GM18526 (cell line): ENCODE measurements around the gene HOXA10.

Experiments used
- POLR2A ChIP-seq: IDR thresholded peaks from 3 replicates; pipeline ENCODE4 v1.6.1; 2011; ENCODE audit not compliant: insufficient read length; ENCODE audit errors: extremely low read depth

The HOXA10 gene

DNA sequence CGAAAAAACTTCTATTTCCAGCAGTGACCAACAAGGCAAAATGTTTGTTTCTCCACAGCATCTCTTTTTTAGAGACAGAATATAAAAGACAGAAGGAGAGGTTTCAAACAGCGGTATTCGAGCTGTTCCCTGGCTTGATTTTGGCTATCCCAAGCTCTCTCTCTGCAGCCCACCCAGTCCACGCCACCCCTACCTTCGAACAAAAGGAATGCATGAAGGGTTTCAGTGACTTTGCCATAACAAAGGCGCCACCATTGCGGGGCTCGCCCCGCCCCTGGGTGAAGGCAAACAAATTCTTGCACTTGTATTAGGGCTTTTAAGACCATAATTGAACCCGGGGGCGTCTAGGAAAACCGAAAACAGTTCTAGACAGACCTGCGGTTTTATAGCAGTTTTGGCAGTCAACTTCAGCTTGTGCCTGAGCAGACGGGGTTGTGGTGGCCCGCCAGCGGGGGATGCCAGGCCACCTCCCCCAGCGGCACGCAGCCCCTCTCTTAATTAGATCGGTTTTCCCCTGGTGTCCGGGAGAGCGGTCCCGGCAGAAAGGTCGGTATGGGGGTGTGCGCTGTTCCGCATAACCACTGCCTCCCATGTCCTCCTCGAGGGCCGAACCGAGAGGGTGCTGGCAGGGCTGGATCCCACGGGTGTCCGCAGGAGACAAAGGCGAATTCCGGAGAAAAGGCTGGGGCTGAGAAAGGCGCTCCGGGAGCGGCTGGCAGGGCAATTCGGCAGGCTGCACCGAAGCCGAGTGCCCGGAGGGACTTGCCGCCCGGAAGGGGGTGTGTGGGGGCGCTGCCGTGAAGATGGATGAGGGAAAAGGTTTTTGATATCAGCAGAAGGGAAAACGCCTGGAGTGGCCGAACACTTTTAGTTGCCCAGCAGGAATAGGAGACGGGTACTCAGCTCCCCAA, 13.6 kb upstream of the HOXA10 start:
- no peak for TF ChIP-seq POLR2A

DNA sequence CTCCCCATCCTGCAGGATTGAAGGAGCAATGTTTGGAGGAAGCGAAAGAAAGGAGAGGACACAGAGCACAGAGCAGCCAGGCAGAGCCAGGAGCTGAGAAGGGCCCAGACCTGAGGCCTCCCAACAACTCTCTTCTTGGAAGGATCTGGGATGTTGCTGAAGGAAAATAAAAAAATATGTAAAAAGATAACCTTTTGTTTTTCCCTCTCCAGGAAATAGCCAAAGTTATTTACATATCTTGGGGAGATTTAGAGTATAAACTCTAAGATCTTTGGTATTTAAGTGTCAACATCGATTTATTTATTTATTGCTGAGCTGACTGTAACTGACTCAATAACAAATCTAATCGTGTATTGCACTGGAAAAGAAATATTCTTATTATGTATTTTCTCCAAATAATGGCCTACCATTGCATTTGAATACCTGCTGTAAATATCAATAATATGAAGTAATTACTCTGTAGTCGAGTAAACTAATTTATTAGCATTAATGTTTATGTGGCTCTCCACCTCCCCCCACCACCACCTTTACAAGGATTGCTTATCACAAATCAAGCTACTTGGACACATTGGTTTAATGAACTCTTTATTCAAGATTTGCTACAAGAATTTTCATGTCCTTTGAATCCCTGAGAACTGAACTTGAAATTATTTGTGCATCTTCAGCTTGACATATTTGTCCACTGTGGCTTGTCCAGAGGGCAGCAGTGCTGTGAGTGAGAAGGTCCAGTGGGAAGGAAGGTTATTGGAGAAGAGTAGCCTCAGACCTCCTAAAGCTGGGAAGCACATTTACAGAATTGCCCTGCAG, 12.8 kb upstream of the HOXA10 start:
- TF ChIP-seq POLR2A, result no peak

DNA sequence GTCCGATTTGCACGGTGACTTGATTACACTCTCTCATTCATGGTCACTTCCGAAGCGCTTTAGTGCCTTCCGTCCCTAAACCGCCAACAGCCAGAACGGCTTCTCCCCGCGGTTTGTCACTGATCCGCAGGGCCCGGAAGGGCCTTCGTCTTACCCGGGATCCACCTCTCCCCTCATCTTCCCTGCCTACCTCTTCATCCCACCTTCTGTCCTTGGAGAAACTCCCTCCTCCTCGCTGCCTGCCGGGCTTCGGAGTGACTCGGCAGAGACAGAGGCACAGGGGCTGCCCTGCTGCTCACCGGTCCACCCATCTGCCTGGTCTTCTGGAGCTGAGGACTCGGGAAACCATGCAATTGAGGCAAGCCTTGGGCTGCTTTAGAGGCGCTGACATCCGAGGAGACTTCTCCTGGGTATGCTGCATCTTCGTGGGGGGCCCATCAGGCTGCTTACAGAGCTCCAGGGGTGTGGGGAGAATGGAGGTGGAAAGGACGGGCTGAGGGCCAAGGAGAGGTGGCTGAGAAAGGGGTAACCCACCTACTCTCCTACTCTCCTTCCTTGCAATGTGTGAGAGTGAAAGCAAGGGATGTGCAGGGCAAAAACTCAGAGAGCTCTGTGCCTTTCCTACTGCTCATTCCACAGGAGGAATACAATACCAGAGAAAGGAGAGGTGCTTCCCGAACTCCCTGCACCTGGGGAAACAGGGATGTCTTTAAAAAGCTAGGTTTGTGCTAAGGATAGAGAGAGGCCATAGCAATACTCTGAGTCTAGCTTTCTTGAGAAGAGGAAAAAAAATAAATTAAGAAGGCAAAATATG, 11.9 kb upstream of the HOXA10 start:
- no peak for TF ChIP-seq POLR2A

DNA sequence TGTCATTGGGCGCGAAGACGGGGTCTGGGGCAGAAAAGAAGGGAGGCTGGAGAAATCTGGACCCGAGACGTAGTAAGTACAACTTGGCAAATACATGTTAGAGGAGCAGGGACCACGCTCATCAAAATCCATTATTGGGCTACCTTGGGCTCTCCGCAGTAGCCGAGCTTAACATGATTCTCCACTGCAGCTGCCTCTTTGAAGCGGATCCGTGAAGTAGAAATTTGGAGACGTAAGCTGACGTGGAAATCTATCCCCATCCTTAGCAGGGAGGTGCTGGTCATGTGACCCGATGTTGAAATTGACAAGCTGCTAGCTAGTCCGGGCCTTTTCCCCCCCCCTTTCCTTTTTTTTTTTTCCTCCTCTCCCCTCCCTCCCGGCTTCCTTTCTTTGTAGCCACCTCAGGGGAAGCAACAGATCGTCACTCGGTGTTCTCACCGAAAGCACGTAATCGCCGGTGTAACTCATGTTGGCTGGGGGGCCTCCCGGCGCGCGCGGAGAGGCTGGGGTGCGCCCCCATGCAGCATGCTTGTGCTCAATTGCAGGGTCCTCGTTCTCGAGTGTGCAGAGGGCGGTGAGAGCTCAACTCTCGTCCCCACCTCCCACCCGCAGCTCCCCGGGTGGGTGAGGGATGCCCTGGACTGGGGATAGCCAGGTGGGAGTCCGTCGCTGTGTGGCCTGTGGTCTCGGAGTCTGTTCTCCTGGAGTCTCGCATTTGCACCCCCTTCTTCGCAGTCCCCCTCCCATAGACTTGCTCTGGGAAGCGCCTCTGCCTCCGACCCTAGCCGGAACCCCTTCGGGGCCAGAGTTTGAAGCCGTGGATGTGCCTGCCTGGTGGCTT, 11.1 kb upstream of the HOXA10 start, which contains the start of gene HOXA11:
Gene HOXA11 (minus strand): TSS at position 220 of the 841 bp plus-strand sequence. CDS start 88 bp downstream, at position 132.
- TF ChIP-seq POLR2A, result no peak

DNA sequence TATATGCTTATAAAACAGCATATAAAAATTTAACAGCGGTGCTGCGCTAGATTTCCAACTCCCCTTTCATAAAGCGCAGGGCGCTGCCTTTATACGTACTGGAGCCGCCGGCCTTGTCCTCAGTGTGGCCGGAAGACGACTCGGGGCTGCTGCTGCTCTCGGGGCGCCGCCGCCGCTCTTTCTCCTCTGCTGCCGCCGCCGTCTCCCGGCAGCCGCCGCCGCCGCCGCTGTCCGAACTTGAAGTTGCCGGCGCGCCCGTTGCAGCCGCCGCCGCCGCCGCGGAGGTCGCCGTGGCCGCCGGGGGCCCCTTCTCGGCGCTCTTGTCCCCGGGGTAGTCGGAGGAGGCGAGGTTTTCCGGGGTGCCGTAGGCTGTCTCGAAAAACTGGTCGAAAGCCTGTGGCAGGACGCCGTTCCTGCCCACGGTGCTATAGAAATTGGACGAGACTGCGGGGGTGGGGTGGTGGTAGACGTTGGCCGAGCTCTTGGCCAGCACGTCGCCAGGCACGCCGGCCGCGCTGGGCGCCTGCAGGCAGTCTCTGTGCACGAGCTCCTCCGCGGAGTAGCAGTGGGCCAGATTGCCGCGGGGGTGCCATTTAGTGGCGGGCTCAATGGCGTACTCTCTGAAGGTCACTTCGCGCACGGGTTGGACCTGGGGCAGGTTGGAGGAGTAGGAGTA, 10.4 kb upstream of the HOXA10 start:
- TF ChIP-seq POLR2A, result no peak

DNA sequence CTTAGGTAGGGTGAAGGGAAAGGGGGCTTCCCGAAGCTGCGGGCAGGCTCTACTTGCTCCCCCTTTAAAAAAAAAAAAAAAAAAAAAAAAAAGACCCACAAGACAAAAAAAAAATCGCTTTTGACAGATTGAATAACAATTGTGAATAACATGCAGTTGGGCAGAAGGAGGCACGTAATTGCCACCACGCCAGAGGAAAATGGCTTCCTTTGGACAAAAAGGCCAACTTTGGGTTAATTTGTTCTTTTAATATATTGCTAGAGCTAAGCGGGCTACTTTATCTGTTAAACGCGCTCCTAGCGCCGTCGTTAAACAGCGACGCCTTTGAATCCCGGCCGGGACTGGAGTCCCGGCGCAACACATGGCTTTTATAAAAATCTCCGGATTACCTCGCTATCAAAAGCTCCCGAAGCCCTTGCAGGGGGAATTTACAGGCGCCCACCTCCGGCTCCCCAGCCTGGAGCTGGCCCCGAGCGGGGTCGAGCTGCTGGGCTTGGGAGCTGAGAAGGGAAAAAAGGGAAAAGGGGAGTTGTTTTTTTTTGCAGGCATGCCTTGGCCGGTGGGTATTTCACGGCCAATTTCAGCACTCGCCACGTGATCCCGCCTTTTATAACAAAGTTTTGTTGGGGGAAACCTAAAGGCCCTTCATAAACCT, 9.7 kb upstream of the HOXA10 start:
- no peak for TF ChIP-seq POLR2A

DNA sequence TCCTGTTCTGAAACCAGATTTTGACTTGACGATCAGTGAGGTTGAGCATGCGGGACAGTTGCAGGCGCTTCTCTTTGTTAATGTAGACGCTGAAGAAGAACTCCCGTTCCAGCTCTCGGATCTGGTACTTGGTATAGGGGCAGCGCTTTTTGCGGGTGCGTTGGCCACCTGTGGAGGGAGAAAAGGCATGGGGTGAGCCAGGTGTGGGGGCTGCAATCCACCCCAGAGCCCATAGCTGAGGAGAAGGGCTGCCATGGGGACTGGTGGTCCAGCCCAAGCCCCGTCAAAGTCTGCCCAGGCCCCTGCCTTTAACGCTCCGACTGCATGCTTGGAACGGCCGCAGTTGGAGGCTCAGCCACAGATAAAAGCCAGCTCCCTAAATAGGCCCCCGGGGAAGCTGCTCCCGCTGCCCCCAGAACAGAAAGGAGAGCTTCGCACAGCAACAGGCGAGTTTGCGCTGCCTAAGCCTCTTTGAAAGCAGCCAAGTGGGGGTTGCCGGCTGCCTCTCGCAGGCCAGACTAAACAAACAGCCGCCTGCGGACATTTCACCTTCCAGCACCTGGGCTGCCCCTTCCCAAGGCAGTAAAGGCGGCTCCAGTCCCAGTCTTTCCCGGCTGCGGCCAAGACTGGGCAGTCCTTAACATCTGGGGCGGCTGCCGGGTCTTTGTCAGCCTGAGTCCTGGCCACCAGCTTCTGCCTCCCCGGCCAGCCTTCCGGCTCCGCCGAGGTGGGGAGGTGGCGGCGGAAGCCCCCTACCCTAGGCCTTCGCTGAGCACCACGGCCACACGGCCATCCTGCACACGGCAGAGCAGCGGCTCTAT, 9.0 kb upstream of the HOXA10 start:
- TF ChIP-seq POLR2A, result no peak

DNA sequence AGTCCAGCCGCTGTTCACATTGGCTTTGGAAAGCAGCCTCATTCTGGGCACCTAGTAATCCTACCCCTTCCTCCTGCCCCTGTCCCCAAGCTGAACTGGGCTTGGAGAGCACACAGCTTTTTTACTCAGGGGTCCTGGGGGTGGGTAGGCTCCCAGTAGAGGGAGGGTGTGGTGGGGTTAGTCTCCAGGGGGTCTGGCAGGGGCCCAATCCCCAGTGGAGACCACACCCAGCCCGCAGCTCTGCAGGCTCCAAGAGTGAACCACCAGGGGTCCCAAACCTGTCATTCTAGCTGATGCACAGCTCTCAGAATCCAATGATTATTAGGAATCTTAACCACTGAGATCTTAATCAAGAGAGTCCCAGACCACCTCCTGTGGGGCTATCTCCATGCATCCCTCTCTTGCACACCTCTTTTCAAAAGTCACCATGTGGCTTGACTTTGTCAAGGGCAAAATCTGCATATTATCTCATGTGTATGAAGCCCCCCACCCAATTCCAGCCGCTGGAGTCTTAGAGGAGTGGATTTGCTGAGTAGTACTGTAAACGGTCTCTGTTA, 8.2 kb upstream of the HOXA10 start:
- no peak for TF ChIP-seq POLR2A

DNA sequence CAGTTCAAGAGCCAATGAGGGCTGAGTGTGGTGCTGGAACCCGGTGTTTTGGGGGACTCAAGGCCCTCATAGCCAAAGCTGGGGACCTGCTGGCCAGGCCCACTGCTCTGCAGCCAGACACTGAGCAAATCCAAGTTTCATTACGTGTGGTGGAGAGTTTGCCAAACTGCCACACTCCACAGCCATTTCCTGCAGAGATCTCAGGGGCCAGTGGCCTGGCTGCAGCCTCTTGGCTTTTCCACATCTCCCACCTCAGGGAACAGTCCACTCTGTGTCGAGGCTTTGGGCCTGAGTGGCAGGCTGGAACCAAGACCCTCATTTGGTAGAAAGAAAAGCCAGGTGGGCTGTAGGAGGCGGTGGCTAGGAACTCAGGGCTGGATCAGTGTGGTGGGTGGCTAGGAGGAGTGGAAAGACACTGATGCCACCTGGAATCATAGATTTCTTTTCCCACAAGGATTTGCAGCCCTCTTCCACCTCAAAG, 7.7 kb upstream of the HOXA10 start:
- TF ChIP-seq POLR2A, result no peak

DNA sequence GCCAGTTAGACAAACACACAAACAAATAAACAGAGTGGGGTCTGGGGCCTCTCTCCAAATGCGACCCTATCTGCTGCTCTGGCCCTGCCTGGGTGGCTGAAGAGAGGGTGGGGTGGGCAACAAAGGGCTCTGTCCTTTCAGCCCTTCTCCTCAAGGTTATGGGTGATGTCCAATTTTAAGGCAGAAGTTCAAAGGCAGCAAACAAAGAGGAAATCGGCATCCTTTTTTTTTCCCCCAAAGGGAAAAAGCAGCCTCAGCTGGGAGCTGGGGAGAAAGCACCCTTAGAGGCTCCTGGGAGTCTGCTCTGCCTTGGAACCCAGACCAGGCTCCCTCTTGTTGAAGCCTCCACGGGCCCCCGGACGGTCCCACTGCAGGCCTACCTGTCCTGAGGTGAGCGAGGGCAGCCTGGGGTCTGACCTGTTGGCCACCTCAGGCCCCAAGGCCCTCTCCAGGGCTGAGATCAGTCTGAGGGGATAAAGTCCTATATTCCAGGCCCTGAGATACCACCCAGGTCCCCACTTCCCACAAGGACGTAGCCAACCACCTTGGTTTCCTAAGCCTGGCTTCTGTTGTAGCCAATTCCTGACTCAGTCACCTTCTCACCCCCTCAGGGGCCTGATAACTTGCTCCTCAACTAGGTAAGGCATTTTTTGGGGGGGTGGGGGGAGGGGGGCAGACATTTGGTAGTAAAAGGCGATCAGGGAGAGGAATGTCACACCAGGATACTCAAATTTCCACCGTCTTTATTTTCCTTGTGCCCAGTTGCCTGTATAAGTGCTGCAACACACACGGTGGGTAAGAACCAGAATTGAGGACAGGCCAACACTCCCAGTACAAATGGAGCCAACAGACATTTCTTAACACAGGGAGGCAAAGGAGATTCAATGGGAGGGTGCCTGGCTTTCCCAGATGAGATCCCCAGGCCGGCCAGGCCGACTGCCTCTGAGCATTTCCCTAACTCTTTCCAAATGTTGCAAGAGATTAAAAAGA, 6.6 kb upstream of the HOXA10 start:
- no peak for TF ChIP-seq POLR2A

DNA sequence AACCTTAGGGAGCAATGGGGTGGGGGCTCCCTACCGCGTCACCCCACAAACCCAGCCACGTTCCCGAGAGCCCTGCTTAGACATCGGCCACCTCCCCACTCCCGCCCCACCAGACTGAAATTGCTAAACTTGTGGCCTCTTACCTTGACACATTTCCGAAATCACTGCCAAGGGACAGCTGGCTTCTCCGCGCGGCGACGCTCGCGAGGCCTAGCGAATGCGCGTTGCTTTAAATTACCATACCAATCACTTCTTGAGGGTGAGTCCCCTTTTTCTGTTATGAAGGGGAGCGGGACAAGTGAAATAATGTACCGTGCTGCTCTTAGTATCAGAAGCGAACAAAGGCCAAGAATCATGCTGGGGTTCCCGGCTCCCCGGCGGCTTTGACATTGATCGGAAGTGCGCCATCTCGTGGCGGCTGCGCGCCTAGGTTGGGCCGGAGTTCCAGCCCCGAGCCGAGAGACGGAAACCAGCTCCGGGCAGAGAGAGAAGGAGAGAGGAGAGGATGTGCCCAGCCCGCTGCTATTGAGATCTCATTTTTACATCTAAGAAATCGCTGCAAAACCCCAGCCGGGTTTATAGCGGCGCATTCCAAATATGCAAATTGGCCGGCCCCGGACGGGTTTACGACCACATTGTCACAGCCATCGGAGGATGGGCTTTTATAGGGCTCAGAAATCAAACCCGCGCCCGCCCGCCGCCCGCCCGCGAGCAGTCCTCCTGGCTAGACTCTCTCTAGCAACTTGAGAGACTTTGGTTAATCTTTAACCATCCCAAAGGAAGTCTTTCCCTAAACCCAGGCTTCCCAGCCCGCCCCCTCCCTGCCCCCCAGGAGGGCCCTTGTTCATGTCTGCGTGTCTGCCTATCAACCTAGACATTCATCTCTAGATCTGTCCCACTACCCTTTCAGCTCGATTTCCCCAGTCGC, 5.6 kb upstream of the HOXA10 start:
- TF ChIP-seq POLR2A, result no peak
